HEK293 (cell line): Measurements from ENCODE around the gene SULT4A1.
"Not testable (repeated sequence)": the region's sequence is repeated elsewhere in the genome, so short reads cannot be mapped to it uniquely, and the experiment has no call there.

Source experiments
- ZNF18 ChIP-seq: fragments of 450-650 bp; formaldehyde crosslinking; IDR thresholded peaks from 2 replicates; pipeline ENCODE4 v1.5.1; 2016; ENCODE audit warnings: missing biosample characterization, missing genetic modification characterization
- ZNF423 ChIP-seq: fragments of 450-650 bp; formaldehyde crosslinking; IDR thresholded peaks from 2 replicates; pipeline ENCODE4 v1.5.1; 2016; ENCODE audit warnings: missing biosample characterization, missing genetic modification characterization
- ZNF518A ChIP-seq: fragments of 450-650 bp; formaldehyde crosslinking; conservative IDR thresholded peaks from 2 replicates; pipeline ENCODE4 v1.5.1; 2016; ENCODE audit warnings: low read depth, missing biosample characterization, missing genetic modification characterization
- ZNF623 ChIP-seq: fragments of 450-650 bp; formaldehyde crosslinking; IDR thresholded peaks from 2 replicates; pipeline ENCODE4 v1.5.1; 2016; ENCODE audit warnings: missing biosample characterization, missing genetic modification characterization

GRCh38 chr22:43904412-43904811 lies 42.1 kb upstream of the SULT4A1 start:
- not testable (repeated sequence) for TF ChIP-seq ZNF423, ZNF18, ZNF623, ZNF518A (tag by site-specific recombination)
